ENCODE results near the gene NRP1. TPM values are rescaled to one million over a fixed set of nuclear protein-coding genes. Genes with fewer than 3 reads are reported as not detected.

The NRP1 gene
- polyA plus RNA-seq, 4 donors, result 145 to 181 (median 161) TPM

DNA sequence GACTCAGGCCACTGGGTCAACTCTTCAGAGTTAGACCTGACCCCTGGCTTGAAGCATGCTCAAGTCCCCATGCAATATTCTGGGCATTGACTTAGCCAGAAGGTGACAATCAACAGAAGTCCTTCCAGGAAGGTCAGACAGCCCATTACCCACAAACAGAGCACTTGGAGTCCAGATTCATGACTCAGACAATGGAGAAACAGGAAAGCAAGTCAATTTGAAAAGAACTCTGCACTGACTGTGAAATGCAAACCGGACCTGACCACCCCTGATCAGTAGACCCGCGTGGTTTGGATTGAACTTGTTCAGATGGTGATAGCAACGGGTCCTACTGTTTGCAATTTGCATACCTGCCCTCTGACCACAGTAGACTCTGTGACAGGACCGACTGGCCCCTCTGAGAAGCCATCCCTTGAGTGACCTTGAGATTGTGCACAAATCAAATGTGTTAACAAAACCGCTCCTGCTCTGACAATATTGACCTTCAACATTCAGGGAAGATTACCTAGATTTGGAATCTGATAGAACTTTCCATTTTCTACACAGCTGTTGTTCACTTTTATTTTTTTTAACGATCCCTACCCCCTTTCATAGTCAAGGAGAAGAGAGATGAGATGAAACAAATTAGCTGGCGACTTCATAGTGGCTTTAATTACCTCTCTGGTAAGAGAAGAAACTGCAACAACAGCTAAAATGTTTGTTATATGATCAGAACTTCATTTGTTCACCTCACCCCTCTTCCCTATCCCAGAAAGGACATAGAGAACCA, 138.7 kb downstream of the NRP1 start:
- DNase-seq (ENCODE audit: low read depth in 4 of 4, low spot score in 2 of 4), result no peak

DNA sequence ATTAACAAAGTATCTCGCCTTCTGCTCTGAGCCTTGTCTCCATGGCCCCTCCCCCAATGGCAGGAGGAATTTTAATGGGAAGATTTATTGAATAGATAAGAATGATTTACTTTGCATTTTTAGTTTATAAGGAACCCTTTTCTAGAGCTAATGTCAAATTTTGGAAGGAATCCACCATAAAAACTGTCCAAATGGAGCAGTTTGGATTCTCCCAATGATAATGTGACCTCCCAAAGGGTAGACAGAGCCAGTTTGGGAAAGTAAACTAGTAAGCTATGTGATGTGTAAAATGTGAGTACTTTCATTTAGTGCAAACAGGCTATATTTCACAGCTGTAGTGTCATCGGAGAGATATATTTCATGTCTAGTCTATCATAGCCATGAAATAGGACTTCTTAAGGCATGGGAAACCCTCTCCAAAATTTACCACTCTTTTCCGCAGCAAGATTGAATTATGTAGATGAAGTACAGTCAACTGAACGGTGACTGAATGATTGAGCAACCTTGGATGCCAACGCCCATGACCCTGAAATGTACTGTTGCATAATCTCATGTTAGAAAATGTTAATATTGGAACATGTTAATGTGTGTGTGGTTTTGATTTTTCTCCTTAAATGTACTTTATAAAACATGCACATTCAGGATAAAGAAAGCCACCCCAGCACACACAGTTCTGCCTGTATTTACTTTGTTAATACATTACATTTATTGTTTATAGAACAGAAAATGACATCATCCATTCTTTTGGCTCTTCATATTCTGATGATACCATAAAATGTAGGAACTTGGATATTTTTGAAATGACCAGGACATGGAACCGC, 140.6 kb downstream of the NRP1 start:
- peak in 1 of 4 donors; percentile 80 for DNase-seq (ENCODE audit: low read depth in 4 of 4, low spot score in 2 of 4)

DNA sequence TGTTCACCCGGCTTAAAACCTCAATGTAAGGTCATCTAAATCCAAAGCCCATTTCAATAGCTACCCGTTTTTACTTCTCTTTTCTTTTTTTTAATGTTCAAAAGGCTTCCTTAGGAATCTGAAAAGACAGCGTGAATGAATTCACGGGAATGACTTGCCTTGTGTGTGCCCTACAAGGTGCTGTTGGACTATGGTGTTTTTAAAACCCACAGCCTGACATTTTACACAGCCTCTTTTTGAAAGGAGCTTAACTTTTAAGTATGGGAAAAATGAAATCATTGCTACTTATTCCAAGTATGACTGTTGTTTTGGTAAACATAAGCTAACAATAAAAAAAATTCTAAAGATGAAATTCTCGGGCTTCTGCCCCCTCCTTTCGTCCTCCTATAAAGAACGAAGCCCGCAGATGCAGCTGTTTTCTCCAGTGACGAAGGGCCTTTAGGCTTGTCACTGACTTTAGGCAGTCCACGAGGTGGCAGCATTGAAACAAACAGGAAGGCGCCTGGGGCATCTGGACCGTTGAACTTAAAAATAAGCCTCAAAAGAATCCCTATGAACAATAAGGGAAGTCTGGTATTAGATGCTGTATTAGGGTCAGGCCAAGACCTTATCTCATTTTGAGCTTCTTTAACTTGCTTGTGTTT, 141.3 kb downstream of the NRP1 start:
- DNase-seq (ENCODE audit: low read depth in 4 of 4, low spot score in 2 of 4), result peak in 3 of 4 donors; percentile 73 to 88 (median 80)

DNA sequence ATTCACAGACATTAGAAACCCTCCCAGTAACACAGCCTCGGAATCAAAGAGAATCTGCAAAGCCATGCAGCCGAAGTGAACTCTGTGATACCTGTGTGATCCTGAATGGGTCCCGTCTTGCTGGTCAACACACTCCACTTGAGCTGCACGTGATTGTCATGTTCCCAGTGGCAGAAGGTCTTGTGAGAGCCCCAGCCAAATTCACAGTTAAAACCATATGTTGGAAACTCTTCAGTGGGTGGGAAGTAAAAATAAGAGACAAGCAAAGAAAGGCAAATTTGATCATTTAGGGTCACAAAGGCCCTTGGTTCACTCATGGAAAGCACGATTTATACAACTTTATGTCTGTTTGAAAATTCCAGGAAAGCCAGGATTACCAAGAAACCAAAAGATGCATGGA, 142.3 kb downstream of the NRP1 start:
- no peak for DNase-seq (ENCODE audit: low read depth in 4 of 4, low spot score in 2 of 4)

DNA sequence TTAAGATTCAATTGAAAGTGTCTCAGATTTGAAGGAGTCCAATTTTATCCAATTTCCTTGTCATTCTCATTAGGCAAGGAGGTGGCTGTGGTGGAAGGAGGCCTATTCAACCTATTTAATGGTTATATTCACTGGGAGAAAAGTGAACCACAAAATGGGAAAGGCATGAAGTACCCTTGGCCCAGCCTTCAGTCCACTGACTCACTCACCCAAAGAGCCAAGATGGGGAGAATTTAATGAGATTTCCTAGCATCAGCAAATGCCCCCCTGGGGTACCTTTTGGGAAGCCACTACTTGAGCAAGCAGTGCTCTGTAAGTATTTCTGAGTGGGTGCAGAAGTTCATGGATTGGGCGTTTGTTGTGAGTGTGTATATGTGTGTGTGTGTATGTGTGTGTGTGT, 144.1 kb downstream of the NRP1 start:
- no peak for DNase-seq (ENCODE audit: low read depth in 4 of 4, low spot score in 2 of 4)

DNA sequence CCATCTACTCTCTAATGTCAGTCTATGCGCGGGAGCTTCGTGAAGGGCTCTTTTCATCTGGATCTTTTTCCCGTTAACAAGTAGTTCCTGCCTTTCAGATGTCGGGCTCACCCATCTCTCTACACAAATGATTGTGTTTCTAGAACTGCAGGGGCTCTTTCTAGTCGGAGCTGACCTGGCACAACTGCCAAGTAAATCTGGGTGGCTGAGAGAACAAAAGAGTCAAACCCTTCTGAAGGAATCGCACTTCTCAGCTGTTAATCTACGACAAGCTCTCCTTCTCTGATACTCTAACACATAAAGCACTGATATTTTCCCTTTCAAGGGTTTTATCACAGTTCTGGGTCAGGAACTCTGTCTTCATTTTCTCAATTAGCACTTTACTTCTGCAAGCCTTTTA, 144.7 kb downstream of the NRP1 start:
- no peak for DNase-seq (ENCODE audit: low read depth in 4 of 4, low spot score in 2 of 4)

DNA sequence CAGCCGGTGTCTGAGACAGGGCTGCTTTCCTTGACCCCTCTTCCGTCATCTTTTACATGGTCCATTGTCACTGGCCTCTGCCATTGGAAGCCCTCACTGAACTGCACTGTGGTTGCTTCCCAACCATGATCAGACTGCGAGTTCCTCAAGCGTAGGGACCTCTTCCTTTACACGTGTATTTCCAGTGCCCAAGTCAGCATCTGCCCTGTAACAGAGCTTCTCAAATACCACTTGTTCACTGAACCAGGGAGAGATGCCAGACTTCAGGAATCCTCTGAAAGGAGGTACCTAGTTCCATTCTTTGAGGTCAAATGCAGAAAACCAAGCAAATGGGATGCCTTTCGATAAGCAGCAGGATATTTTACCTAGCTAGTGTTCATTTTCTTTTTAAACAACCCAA, 145.1 kb downstream of the NRP1 start:
- DNase-seq (ENCODE audit: low read depth in 4 of 4, low spot score in 2 of 4), result no peak

DNA sequence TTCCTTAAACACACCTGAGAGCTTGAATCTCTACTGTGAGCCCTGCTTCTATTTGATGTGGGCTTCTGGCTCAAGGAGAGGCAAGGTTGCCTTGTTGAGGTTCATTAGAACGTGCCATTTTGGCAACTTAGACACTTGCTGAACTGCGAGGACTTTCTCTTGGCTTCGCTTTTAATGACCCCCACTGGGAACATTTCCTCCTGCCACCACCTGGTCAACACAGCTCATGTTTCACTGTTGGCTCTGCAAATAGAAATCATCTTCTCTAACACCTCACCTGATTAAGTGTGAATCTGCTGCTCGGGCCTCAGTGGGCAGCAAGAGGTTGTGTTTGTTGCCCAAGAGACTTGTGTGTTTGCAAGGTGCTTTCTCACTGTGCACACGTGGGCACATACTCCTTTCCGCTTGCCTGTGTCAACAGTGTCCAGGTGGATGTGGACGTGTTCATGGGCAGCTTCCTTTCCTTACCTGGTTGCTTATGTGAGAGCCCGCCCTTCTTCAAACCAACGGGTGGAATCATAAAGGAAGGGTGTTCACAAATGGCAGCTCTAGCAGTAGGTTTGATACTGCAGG, 147.0 kb downstream of the NRP1 start:
- DNase-seq (ENCODE audit: low read depth in 4 of 4, low spot score in 2 of 4), result no peak

DNA sequence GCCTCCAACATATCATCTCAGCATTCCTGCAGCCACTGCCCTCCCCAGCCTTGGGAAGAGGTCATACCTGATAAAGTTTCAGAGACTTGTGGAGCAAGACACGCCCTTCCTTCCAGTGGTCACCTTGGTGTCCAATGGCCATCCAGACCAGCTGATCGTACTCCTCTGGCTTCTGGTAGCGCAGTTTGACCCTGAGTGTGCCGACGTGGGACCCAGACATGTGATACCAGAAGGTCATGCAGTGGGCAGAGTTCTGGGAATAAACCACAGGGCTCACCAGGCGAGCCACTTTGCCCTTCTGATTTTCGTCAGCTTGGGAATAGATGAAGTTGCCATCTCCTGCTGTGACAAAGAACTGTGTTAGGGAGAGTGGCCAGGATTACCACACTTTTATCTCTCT, 148.3 kb downstream of the NRP1 start:
- no peak for DNase-seq (ENCODE audit: low read depth in 4 of 4, low spot score in 2 of 4)

DNA sequence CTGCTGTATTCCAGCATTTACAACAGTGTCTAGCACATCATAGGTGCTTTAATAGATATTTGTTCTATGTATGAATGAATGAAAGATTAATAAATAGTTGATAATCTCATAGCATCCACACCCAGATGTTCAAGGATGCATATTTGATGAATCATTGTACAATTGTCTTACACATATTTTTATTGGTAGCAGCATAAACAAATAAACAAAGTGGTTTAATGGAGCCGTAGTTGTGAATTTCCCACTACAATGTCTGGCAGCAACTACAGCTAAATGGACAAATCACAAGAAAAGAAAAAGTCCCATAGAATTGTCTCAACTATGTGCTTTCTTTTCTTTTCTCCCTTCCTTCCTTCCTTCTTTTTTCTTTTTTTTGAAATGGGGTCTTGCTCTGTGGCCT, 150.8 kb downstream of the NRP1 start:
- no peak for DNase-seq (ENCODE audit: low read depth in 4 of 4, low spot score in 2 of 4)

DNA sequence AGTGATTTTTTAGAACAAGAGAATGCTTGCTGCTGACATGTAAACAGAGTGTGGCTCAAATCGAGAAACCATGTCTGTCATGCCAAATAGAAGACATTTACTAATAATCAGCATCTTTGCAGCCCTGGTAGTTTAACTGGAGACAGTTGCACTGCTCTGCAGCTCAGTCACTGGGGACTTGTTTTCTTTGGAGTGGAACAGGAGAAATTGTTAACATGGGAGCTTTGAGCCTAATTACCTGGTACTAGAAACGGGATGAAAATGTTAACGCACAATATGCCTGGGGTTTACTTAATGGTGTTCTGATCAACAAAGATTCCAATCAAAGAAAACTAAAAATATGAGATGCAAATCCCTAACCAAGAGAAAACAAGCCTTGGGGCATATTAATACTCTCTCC, 153.5 kb downstream of the NRP1 start:
- DNase-seq (ENCODE audit: low read depth in 4 of 4, low spot score in 2 of 4), result no peak

DNA sequence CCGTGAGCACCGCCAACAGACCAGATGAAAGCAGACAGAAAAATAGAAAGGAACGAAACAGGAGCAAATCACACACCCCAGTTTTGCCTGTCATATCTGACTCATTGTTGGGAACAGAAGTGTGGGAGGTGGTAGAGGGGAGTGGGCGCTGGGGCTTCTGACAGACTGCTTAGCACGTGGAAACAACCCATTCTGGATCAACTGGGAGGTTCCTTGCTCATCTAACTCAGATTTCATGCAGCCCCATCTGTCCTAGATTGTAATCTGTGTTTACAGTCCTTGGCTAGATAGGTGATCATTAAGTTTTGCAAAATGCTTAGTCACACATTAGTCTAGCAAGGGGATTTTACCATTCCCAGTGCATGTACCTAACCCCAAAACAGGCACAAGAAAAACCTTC, 154.1 kb downstream of the NRP1 start:
- no peak for DNase-seq (ENCODE audit: low read depth in 4 of 4, low spot score in 2 of 4)

DNA sequence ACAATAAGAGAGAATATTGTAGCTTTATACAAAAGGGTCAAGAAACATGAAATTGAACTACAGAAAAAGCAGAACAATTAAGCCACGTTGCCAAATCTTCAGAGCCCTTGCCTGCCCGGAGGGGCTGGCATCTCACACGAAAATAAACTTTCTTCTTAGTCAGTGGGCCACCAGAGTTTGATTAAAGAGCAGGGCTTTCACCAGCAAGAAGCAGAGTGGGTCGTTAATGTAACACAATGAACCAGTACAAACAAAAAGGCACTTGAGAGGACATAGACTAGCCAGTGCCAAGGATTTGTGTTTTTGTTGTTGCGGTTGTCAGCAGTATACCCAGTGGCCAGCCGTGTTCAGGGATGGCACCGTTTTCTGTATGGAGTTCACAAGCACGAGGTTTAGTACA, 155.4 kb downstream of the NRP1 start:
- no peak for DNase-seq (ENCODE audit: low read depth in 4 of 4, low spot score in 2 of 4)

DNA sequence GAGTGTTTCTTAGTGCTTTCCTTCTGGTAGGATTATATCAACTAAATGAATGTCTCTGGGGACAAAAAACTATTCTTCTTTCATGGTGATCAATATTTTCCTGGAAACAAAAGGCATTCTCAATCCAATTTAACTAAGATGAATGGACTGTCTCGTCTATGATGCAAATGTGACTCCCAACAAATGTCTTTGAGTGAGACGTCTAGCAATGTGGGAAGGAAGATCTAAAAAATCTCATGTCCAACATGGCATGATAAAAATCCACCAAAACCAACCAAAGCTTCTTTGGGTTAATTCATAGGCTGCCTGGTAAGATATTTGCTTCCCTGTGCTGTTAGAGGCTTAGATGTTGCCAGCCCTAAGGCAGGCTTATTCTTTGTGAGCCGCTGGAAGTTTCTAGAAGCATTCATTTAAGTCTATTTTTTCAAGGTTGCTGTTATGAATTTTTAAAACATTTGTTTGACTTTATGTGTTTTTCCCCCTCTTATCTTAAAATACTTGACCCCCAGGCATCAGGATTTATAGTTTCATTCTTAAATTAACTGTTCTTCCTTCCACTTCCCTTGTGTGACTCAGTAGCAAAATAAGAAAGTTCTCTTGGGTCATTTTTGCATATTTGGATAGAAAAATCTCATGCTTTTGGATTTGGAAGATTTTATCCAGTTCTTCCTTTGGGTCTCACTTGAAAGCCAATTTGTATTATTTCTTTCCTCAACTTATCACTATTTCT, 156.3 kb downstream of the NRP1 start:
- no peak for DNase-seq (ENCODE audit: low read depth in 4 of 4, low spot score in 2 of 4)

DNA sequence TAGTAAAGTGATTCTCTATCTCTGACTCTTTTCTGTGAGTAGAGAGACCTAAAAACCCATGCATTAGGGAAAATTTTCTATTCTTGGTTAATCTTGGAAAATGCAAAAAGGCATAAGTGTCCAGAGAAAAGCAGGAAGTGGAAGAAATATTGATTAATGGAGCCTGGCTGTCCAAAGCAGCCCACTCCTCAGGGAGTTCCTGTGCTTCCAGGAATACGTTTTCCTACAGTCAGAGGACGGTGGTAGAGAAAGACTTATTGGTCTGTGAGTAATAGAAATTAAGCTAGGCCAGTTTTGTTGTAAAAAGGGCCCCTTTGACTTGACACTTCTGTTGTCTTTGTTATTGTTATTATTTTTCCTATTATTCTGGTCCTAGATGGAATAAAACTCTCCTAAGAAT, 157.8 kb downstream of the NRP1 start:
- no peak for DNase-seq (ENCODE audit: low read depth in 4 of 4, low spot score in 2 of 4)

DNA sequence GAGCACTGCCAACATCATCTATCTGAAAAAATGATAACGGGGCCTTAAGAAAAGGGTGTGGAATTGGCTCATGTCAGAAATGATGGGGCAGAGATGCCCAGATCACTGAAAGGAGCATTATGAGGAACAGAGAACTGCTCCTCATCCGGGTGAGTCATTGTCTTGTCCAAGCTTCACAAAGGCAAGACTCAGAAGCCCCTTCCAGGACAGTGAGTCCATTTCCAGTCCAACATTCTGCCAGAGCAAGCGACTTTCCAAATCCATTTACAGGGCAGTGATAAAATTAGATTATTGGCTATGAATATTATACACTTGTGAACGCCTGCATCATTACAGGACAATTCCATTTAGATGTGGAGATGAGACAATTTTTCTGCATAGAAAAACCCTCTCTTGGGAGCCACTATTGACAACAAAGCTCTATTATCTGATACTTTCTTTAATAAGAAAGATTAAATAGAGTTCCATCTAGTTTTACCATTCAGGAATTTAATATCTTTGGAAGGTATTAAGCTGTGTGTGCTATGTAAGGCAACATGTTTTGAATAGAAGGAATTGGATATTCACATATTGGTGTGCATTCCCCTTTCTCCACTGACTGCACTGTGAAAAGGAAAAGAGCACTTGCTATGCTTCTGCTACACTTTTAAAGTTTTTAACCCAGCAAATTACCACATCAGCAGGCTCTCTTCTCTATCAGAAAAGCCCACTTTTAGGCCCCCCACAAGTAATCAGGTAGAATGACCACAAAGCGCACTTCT, 159.6 kb downstream of the NRP1 start:
- no peak for DNase-seq (ENCODE audit: low read depth in 4 of 4, low spot score in 2 of 4)

DNA sequence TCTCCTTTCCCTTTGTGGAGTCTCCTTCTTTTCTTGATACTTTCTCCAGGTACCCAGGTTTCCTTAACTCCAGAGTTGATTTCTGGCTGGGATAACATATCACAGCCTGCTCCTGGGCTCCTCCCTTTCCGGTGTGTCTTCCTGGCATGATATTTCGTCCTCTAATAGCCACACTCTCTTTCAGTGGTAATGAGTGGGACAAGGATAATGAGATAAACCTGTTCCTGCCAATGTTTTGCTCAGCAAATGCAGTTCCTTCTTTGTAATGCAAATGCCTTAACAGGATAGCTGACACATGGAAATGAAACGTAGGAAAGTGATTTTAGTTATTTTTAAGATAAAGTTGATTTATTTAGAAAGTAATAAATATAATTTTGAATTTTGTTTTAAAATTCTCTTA, 168.6 kb downstream of the NRP1 start:
- no peak for DNase-seq (ENCODE audit: low read depth in 4 of 4, low spot score in 2 of 4)

DNA sequence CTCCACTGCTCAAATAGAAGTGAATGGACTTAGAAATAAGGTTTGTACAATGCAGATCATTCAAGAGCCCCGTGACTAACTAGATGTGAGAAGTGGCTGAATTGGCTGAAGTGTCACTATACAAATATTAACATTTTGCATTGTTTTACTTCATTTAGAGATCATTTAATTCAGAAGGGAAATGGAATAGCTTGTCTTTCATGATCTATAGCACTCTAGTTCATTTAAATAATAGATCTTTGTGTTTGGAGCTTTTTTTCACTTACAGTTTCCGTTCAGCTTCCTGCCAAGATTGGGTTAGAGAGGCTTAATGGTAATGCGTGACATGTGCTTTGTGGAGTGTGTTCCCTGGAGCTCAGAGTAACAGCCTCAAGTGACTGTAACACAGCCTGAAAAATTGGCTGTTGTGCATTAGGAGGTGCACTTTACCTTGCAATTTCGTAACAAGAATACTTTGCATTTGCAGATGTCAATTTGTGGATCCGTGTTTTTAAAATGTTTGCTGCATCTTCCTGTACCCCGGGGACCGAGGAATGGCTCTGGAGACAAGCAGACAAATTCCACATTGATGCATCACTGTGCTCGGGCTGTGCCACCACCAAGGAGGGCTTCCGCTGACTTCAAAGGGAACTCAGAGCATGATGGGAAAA, 170.3 kb downstream of the NRP1 start:
- no peak for DNase-seq (ENCODE audit: low read depth in 4 of 4, low spot score in 2 of 4)

DNA sequence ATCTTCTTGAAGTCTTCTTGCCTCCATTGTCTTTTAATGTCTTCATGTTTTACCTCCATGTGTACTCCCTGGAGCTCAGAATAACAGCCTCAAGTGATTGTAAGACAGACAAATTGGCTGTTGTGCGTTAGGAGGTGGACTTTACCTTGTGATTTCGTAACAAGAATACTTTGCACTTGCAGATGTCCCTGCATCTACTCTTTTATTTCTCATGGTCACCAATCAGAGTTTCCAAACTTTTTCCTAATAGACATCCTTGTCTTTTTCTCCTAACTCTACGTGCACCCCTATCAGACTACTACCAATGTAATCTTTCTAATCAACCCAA, 172.3 kb downstream of the NRP1 start:
- DNase-seq (ENCODE audit: low read depth in 4 of 4, low spot score in 2 of 4), result no peak

Data from left renal cortex interstitium (tissue), 4 donors.